Activated naive CD4-positive, alpha-beta T cell (primary cell): ENCODE results near the gene USP7.
"Not testable (repeated sequence)": the region's sequence is repeated elsewhere in the genome, so short reads cannot be mapped to it uniquely, and the experiment has no call there.

Experiments used
- DNase-seq, 4 experiments: peaks; one replicate each; lab custom pipeline; 2025; lab: John Stamatoyannopoulos, UW

The USP7 gene

GRCh38 chr16:8972843-8973586, 9.3 kb upstream of the USP7 start:
- DNase-seq = no peak

GRCh38 chr16:8971416-8971815, 7.7 kb upstream of the USP7 start:
- DNase-seq = no peak

DNA sequence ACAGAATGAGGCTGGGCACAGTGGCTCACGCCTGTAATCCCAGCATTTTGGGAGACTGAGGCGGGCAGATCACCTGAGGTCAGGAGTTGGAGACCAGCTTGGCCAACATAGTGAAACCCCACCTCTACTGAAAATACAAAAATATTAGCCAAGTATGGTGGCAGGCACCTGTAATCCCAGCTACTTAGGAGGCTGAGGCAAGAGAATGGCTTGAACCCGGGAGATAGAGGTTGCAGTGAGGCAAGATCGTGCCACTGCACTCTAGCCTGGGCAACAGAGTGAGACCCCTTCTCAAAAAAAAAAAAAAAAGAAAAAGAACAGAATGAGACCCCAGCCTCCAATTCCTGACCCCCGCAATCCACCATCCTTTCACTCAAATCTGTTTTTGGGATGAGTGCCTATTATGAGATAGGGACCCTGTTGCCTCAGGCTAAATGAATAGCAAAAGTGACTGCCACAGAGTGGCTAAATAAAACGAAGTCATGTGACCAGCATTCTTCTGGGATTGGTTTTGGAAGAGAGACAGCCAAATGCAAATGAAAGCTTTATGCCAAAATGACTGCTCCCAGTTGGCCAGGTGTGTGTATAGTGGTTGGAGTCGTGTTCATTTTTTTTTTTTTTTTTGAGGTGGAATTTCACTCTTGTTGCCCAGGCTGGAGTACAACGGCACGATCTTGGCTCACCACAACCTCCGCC, 5.6 kb upstream of the USP7 start:
- not testable (repeated sequence) for DNase-seq

- not testable (repeated sequence) for DNase-seq
Observed at GRCh38 chr16:8968054-8968453, 4.3 kb upstream of the USP7 start.

DNA sequence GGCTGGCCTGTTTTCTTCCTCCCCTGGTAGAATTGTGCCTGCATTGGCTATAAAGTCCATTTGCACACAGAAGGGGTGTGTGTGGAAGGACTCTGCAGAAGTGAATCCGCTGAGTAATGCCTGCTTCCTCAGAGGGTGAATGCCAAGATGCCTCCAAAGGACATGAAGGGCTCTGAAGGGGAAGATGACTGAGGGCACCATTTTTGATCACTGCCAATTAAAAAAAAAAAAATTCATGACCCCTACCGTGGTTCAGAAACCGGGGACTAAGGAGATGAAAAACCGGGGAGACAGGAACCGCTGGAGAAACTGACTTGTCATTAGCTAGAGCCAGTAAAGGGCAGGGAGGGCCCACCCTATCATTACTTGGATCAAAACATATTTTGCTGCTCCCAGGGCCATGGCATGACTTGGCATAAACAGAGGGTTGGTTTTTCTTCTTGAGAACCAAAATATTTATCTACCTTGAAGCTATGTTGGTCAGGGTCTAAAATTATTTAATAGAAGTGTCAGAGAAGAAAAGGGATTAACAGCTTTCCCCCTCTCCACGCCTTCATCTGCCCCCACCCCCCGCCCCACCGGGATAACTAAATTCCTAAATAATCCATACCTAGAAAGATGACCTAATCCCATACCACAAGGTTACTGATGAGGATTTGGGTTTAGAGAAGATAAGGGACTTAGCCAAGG, 3.6 kb upstream of the USP7 start:
- no peak for DNase-seq

DNA sequence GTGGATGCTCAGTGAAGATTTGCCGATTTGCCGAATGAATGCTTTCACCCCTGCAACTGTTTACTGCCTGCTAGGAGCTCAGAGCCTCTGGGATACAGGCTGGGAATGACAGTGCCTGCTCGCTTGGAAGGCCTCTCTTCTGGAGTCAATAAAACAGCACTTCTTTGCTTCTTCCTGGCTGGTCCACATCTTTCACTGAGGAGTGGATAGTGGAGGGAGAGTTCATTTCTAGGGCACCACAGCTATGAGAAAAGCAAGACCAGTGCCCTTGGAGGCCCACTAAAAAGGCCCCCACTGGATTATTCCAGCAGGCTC, 3.1 kb upstream of the USP7 start:
- DNase-seq = no peak

- no peak for DNase-seq
Observed at GRCh38 chr16:8964462-8964861, 756 bp upstream of the USP7 start.

DNA sequence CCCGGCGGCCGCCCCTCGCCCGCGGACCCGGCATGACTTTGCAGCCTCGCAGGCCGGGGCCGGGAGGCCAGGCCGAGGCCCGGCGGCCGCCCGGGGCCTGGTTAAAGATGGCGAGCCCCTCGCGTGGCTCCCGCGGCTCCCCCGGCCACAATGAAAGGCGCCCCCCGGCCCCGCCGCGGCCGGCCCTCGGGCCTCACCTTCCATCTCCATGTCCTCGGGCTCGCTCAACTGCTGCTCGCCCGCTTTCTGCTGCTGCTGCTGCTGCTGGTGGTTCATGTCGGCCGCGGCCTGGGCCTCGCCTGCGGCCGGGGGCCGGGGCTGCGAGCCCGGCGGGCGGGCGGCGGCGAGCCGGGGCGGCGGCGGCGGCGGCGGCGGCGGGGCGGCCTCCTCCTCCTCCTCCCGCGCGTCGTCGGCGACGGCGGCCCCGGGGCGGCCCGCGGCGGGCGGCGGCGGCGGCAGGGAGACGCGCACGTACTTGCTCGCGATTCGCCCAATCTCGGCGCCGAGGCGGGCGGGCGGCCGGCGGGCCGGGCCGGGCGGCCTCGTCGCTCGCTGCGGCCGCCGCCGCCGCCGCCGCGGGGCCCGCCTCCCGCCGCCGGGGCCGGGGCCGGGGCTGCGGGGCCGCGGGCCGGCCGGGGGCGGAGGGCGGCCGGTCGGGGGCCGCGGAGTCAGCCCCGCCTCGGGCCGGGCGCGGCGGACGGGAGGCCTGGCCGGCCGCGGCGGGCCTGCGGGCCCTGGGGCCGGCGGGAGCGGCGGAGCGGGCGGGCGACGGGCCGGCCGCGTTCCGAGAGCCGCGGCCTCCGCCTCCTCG, 491 bp downstream of the USP7 start:
- peak in 1 of 4 experiments; percentile 10 for DNase-seq

DNA sequence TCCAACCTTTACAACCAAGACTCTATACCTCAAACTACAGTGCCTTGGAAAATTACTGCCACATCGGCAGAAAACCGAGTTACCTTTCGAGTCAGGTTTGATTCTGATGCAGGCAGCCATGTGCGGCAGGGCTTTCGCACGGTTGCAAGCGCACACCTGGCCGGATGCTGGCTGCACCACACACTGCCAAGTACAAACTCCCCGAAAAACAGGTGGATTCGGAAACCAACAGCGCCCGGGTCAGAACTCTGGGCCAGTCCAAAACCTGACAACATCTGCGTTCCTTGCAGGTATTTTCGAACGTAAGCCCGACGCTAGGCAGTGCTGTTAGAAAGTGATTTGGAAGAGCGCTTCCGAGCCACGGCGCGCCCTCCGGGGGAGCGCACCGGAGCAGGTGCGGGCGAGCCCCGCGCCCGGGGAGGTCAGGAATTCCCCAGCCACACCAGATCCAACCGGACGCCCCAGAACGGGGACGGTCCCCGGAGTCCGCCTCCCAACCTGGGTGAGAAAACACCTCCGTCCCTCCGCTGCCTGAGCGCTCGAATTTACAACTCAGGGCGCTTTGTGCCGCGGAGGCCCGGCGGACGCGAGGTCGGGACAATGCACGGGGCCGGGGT, 1.2 kb downstream of the USP7 start:
- DNase-seq = peak in 3 of 4 experiments; percentile 9 to 31 (median 29)

GRCh38 chr16:8961811-8962390, 1.8 kb downstream of the USP7 start:
- no peak for DNase-seq

DNA sequence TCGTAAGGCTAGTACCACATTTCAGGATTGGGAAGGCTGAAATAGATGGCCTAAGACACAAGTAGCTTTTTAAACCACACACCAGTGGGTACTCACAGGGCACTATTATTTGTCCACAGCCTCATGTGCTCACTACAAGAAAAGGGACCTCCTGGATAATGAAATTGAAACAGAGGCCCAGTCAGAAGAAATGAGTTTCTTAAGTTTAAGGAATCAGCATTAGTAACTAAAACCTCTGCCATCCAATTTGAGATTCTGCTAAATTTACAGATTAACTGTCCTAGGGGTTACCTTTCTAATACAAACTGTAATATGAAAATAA, 3.0 kb downstream of the USP7 start:
- DNase-seq = no peak

DNA sequence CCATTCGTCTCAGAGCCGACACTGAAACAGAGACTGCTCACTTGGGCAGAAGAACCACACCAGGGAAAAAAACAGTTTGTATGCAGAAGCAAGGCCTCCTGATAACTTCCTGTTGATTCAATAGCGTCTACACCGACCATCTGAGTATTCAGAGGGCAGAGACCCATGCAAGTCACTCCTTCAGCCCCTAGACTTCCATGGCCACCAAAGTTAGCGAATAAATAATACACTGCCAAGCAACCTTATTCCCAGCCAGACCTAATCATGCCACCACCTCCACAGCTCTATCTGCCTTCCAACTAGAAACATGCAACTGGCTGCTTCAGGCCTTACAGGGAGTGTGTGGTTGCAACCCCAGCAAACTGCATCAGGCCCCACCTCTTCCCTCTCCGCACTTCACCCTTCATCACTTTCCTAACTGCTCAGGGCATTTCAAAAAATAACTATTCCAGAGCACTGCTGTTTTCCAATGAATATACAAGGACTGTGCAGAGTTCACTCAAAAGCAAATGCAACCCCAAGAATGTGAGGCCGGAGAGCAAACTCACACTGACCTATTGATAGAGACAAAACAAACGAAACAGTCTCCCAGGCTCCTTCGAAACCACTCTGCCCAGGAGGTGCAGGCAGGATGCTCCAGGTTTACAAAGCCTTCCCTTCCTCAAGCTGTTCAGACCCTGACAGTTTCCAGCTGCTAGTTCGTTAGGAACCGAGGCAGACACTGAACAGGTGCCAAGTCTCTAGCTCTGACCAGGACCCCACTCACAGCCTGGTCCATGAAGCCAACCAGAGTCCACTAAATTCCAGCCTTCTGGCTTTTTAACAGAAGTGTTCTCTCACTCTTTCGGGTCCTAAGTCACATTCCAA, 3.6 kb downstream of the USP7 start:
- no peak for DNase-seq

DNA sequence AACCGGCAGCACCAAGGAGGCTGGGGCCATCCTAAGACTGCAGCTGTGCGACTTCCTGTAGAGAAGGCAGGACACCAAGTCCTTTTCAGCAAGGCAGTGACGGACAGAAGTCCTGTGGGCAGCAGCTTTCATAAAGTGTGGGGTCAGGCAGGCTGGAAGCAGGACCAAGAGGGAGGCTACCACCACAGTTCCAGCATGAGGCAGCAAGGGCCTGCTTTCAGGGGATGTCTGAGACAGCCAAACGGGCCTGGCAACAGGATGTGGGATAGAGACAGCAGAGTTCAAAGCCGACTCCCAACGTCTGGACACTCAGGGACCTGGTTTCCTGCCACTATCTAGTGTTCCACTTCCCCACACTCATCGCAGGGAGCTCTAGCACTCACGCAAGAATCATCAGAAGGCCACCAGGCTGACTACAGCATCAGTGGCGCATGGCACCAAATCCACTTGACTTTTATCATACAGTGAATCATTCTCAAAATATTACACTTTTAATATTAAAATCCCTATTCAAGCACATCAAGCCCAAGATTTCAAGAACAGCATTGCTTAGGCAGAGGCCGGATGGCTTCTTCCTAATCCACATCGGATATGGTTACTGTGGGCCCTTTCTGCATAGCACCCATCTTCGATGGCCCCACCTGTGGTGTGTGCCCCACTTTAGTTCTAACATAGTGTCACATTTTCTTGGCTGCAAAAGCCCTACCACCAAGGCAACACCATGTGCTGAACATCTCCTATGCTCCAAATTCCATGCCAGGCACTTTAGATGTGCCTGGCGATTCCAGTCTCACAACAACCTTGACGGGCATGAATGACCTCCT, 5.2 kb downstream of the USP7 start:
- DNase-seq = no peak

GRCh38 chr16:8957509-8958157, 6.1 kb downstream of the USP7 start:
- no peak for DNase-seq

DNA sequence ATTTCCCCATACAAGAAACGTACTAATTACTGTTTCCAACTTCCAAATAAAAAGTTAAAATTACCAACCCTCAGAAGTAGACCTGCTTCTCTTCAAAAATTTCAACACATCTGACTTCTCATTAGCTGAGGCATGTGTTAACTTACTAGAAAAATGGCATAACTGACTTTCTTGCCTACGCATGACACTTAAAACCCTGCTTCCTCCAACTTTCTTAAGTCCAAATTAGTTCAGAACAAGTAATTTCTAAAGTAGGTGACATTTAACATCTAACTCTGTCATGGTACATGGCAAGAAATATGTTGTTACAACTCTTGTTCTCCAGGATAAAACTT, 6.7 kb downstream of the USP7 start:
- DNase-seq = no peak

- DNase-seq = no peak
Observed at GRCh38 chr16:8956265-8957062, 7.2 kb downstream of the USP7 start.

GRCh38 chr16:8955828-8956227, 7.9 kb downstream of the USP7 start:
- no peak for DNase-seq

DNA sequence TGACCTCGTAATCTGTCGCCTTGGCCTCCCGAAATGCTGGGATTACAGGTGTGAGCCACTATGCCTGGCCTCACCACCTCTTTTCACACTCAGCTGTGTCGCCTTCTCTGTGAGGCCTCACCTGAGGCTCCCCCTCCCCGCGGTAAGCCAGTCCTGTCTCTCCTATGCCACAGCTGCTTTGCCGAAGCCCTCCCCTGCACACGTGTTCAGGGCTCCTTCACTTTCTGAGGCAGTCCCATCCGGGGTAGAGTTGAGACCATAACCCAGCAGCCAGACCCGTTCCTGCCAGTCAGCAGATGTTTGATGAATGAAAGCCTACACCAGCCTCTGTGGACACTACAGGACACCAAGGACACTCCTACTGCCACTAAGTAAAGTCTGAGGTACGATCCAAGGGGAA, 10.6 kb downstream of the USP7 start:
- no peak for DNase-seq
